Measurements from ENCODE around the gene ELOVL6. TPM values are rescaled to one million over a fixed set of nuclear protein-coding genes. Genes with fewer than 3 reads are reported as not detected.

The ELOVL6 gene
- total RNA-seq, 1 experiment from 2014 or later = 38.7 TPM

DNA sequence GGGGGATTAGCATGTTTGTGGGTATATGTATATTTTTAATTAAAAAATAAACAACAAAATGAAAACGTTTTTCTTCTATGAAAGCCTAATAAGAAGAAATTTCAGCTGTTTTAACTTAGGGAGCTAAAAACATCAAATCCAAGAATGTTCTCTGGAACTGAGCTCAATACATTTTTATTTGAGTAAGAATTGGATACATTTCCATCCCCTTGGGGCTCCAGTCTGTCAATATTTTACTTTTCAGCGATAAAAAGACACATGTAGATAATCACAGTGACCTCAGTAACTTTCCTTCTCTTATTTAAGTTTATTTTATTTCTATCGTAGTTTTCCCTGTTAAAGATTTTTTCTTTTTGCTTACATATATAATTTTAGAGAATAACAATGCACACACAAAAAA is 59.3 kb downstream of the ELOVL6 start:
- H3K79me2 ChIP-seq (ENCODE audit: insufficient read depth, low read length) = no peaks in the 10 kb centered on the region
- CTCF ChIA-PET = no interaction called here
- RAD21 ChIA-PET (ENCODE audit: low non-redundant PET in 1 of 2, low total read pairs in 2 of 2, uncharacterized antibody in 2 of 2, unreplicated experiment in 2 of 2) = no interaction called here
- DNase-seq (ENCODE audit: low read depth, low spot score) (no peak), ATAC-seq (no peak)
- no TSS peak for BruUV-seq (replicated peaks)
- no peaks in the 10 kb centered on the region for H3K9me3 ChIP-seq (ENCODE audit: control insufficient read depth in 1 of 2, insufficient read depth in 1 of 2, low read depth in 1 of 2, low read length in 2 of 2)
- no peak overlapping the region for H3K4me3 ChIP-seq (replicated peaks in 1 of 2; ENCODE audit: low read depth in 1 of 2, low read length in 2 of 2)
- H3K27ac ChIP-seq (ENCODE audit: low read depth, low read length) = no peak overlapping the region
- no peaks in the 10 kb centered on the region for H3K27me3 ChIP-seq (ENCODE audit: insufficient read depth, low read length)
- no peak overlapping the region for H3K4me2 ChIP-seq (ENCODE audit: low read length)
- no peak overlapping the region for H3K9ac ChIP-seq (ENCODE audit: low read length)
- intact Hi-C loops (cut with micrococcal nuclease) = no loop called here
- no peaks in the 10 kb centered on the region for H3K4me1 ChIP-seq (ENCODE audit: control insufficient read depth in 1 of 2, insufficient read depth in 2 of 2, low read length in 2 of 2)
- no peaks in the 10 kb centered on the region for H3K36me3 ChIP-seq (ENCODE audit: control insufficient read depth in 1 of 2, insufficient read depth in 2 of 2, low read length in 2 of 2)
- no peak overlapping the region for H2AFZ ChIP-seq (ENCODE audit: low read depth, low read length, poor library complexity, severe bottlenecking)
- H3K9me2 ChIP-seq (ENCODE audit: insufficient read depth) = no peaks in the 10 kb centered on the region
- TF ChIP-seq EZH2phosphoT487 (IDR thresholded peaks at IDR 0.05; ENCODE audit: borderline replicate concordance) = no peak
- TF ChIP-seq SRF (IDR thresholded peaks at IDR 0.05; ENCODE audit: low read depth) = no peak
- TF ChIP-seq, protein P1, sequence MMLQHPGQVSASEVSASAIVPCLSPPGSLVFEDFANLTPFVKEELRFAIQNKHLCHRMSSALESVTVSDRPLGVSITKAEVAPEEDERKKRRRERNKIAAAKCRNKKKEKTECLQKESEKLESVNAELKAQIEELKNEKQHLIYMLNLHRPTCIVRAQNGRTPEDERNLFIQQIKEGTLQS (IDR thresholded peaks at IDR 0.05) = no peak
- TF ChIP-seq SIN3A (IDR thresholded peaks at IDR 0.05; ENCODE audit: low read depth) = no peak
- no peak for TF ChIP-seq ELF1 (IDR thresholded peaks at IDR 0.05; ENCODE audit: borderline replicate concordance, low read depth)
- TF ChIP-seq RAD21 (IDR thresholded peaks at IDR 0.05; ENCODE audit: low read depth) = no peak
- no peak for TF ChIP-seq EZH2 (IDR thresholded peaks at IDR 0.05)
- TF ChIP-seq MAX (IDR thresholded peaks at IDR 0.05) = no peak
- TF ChIP-seq YY1 (IDR thresholded peaks at IDR 0.05; ENCODE audit: extremely low read depth, insufficient replicate concordance, low read depth, low read length) = no peak
- no peak for TF ChIP-seq CBX3 (IDR thresholded peaks at IDR 0.05; ENCODE audit: low read depth)
- TF ChIP-seq CEBPB (IDR thresholded peaks at IDR 0.05; ENCODE audit: low read depth) = no peak
- no peaks in the 10 kb centered on the region for H4K20me1 ChIP-seq (ENCODE audit: insufficient read depth)
- POLR2A ChIA-PET = no interaction called here

DNA sequence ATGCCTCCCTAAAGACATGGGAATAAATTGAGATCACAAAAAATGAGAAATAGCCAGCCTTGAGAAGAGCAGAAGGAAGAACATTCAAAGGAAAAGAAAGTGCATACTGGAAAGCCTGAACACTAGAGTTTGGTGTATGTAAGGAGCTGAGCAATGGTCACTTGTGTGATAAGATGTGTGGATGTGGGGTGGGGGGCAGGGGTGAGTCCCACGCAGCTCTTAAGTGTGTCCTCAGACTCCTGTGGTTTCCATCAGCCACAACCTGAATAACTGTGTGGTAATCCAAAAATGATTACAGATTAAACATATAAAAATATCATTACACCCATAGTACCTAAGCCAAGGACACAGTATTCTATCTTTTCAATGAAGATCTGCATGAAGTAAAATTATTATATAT is 59.9 kb downstream of the ELOVL6 start:
- ChIA-PET RAD21 (ENCODE audit: low non-redundant PET in 1 of 2, low total read pairs in 2 of 2, uncharacterized antibody in 2 of 2, unreplicated experiment in 2 of 2) (no interaction called here), CTCF (no interaction called here), POLR2A (no interaction called here)
- Histone ChIP-seq H3K9ac (ENCODE audit: low read length) (no peak overlapping the region), H4K20me1 (ENCODE audit: insufficient read depth) (no peaks in the 10 kb centered on the region), H2AFZ (ENCODE audit: low read depth, low read length, poor library complexity, severe bottlenecking) (no peak overlapping the region), H3K27ac (ENCODE audit: low read depth, low read length) (no peak overlapping the region), H3K27me3 (ENCODE audit: insufficient read depth, low read length) (no peaks in the 10 kb centered on the region), H3K36me3 (ENCODE audit: control insufficient read depth in 1 of 2, insufficient read depth in 2 of 2, low read length in 2 of 2) (no peaks in the 10 kb centered on the region), H3K4me1 (ENCODE audit: control insufficient read depth in 1 of 2, insufficient read depth in 2 of 2, low read length in 2 of 2) (no peaks in the 10 kb centered on the region), H3K9me2 (ENCODE audit: insufficient read depth) (no peaks in the 10 kb centered on the region), H3K79me2 (ENCODE audit: insufficient read depth, low read length) (no peaks in the 10 kb centered on the region), H3K9me3 (ENCODE audit: control insufficient read depth in 1 of 2, insufficient read depth in 1 of 2, low read depth in 1 of 2, low read length in 2 of 2) (no peaks in the 10 kb centered on the region), H3K4me3 (replicated peaks in 1 of 2; ENCODE audit: low read depth in 1 of 2, low read length in 2 of 2) (no peak overlapping the region), H3K4me2 (ENCODE audit: low read length) (no peak overlapping the region)
- no peak for ATAC-seq
- TF ChIP-seq RAD21 (IDR thresholded peaks at IDR 0.05; ENCODE audit: low read depth) (no peak), SP1 (IDR thresholded peaks at IDR 0.05; ENCODE audit: low read depth) (no peak), MAX (IDR thresholded peaks at IDR 0.05) (no peak), POLR2A (IDR thresholded peaks at IDR 0.05; ENCODE audit: borderline replicate concordance, extremely low read depth, insufficient read depth, insufficient read length) (no peak), YY1 (IDR thresholded peaks at IDR 0.05; ENCODE audit: extremely low read depth, insufficient replicate concordance, low read depth, low read length) (no peak), ELF1 (IDR thresholded peaks at IDR 0.05; ENCODE audit: borderline replicate concordance, low read depth) (no peak), POLR2AphosphoS5 (IDR thresholded peaks at IDR 0.05; ENCODE audit: low read depth, low read length) (no peak), SRF (IDR thresholded peaks at IDR 0.05; ENCODE audit: low read depth) (no peak), CBX3 (IDR thresholded peaks at IDR 0.05; ENCODE audit: low read depth) (no peak)
- TF ChIP-seq, protein P2, sequence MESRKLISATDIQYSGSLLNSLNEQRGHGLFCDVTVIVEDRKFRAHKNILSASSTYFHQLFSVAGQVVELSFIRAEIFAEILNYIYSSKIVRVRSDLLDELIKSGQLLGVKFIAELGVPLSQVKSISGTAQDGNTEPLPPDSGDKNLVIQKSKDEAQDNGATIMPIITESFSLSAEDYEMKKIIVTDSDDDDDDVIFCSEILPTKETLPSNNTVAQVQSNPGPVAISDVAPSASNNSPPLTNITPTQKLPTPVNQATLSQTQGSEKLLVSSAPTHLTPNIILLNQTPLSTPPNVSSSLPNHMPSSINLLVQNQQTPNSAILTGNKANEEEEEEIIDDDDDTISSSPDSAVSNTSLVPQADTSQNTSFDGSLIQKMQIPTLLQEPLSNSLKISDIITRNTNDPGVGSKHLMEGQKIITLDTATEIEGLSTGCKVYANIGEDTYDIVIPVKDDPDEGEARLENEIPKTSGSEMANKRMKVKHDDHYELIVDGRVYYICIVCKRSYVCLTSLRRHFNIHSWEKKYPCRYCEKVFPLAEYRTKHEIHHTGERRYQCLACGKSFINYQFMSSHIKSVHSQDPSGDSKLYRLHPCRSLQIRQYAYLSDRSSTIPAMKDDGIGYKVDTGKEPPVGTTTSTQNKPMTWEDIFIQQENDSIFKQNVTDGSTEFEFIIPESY (IDR thresholded peaks at IDR 0.05; ENCODE audit: extremely low read depth, insufficient replicate concordance, low read length) = no peak
- intact Hi-C loops (cut with micrococcal nuclease) = no loop called here
- no peak for DNase-seq (ENCODE audit: low read depth, low spot score)
- BruUV-seq (replicated peaks) = no TSS peak
